GM18858 (cell line): ENCODE measurements around the gene ZNF839.
A peak's percentile ranks its signal among the peaks of the same experiment; 100 is the strongest.
"Not testable (repeated sequence)": the region's sequence is repeated elsewhere in the genome, so short reads cannot be mapped to it uniquely, and the experiment has no call there.

Experiments
- ATAC-seq: cut with Tn5 transposase; IDR thresholded peaks from one replicate; pipeline ENCODE4 v1.9.1; 2021; ENCODE audit not compliant: unreplicated experiment

ZNF839 gene

GRCh38 chr14:102319351-102320032, at the start of gene ZNF839:
Gene ZNF839, plus strand, starts transcription at chr14:102319746. Its CDS starts 20 bp downstream, at chr14:102319766.
- ATAC-seq = peak; percentile 42

GRCh38 chr14:102272392-102272791, 47.2 kb upstream of the ZNF839 start:
- ATAC-seq = no peak

- no peak for ATAC-seq
Measured at GRCh38 chr14:102275866-102276265, 43.7 kb upstream of the ZNF839 start.

- ATAC-seq = no peak
Measured at GRCh38 chr14:102277874-102278630, 41.5 kb upstream of the ZNF839 start.

GRCh38 chr14:102278631-102278935, 41.0 kb upstream of the ZNF839 start:
- ATAC-seq = no peak

- ATAC-seq = no peak
Measured at GRCh38 chr14:102279282-102279681, 40.3 kb upstream of the ZNF839 start.

- ATAC-seq = no peak
Measured at GRCh38 chr14:102279688-102280348, 39.7 kb upstream of the ZNF839 start.

GRCh38 chr14:102280376-102280962, 39.1 kb upstream of the ZNF839 start:
- no peak for ATAC-seq

GRCh38 chr14:102282751-102283465, 36.6 kb upstream of the ZNF839 start:
- ATAC-seq = no peak

- no peak for ATAC-seq
Measured at GRCh38 chr14:102283631-102284129, 35.9 kb upstream of the ZNF839 start.

- ATAC-seq = no peak
Measured at GRCh38 chr14:102285106-102285505, 34.4 kb upstream of the ZNF839 start.

- no peak for ATAC-seq
Measured at GRCh38 chr14:102288139-102288538, 31.4 kb upstream of the ZNF839 start.

- ATAC-seq = no peak
Measured at GRCh38 chr14:102292441-102292840, 27.1 kb upstream of the ZNF839 start.

- ATAC-seq = no peak
Measured at GRCh38 chr14:102293781-102294180, 25.8 kb upstream of the ZNF839 start.

GRCh38 chr14:102295270-102295669, 24.3 kb upstream of the ZNF839 start:
- no peak for ATAC-seq

GRCh38 chr14:102297436-102298170, 21.9 kb upstream of the ZNF839 start:
- ATAC-seq = no peak

GRCh38 chr14:102298303-102299070, 21.1 kb upstream of the ZNF839 start:
- not testable (repeated sequence) for ATAC-seq

GRCh38 chr14:102303664-102304063, 15.9 kb upstream of the ZNF839 start:
- ATAC-seq = no peak
